ENCODE measurements around the gene DENND1A. TPM values are rescaled to one million over a fixed set of nuclear protein-coding genes. Genes with fewer than 3 reads are reported as not detected.

Gene DENND1A
- total RNA-seq, 1 experiment from 2014 or later = 42.5 TPM

- intact Hi-C loops (cut with micrococcal nuclease) = no loop called here
- POLR2A ChIA-PET = no interaction called here
Measured at GRCh38 chr9:123525424-123525823, 404.5 kb downstream of the DENND1A start.

DNA sequence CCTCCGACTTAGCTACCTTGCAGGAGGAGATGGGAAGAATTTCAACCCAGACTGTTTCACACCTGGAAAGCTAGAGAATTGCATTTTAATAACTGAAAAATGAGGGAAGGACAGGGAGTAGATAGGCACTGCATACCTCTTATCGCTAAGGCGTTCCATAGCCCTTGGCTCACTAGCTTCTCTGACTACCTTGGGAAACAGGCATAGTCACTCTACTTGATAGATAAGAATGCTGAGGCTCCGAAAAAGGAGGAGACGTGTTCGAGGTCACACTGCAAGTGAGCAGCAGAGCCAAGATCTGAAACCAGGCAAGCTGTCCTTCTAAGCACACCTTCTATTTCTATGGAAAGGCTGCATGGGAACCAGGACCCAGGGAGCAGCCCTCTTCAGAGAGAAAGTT is 405.1 kb downstream of the DENND1A start:
- TF ChIP-seq, protein P1, sequence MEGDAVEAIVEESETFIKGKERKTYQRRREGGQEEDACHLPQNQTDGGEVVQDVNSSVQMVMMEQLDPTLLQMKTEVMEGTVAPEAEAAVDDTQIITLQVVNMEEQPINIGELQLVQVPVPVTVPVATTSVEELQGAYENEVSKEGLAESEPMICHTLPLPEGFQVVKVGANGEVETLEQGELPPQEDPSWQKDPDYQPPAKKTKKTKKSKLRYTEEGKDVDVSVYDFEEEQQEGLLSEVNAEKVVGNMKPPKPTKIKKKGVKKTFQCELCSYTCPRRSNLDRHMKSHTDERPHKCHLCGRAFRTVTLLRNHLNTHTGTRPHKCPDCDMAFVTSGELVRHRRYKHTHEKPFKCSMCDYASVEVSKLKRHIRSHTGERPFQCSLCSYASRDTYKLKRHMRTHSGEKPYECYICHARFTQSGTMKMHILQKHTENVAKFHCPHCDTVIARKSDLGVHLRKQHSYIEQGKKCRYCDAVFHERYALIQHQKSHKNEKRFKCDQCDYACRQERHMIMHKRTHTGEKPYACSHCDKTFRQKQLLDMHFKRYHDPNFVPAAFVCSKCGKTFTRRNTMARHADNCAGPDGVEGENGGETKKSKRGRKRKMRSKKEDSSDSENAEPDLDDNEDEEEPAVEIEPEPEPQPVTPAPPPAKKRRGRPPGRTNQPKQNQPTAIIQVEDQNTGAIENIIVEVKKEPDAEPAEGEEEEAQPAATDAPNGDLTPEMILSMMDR (IDR thresholded peaks at IDR 0.05; ENCODE audit: unreplicated experiment) = no peak
- ChIA-PET POLR2A (no interaction called here), CTCF (interaction anchor here (0.8 kb wide), 1 partner anchor 53 kb away, joined by 3 read pairs; no protein-coding TSS in a partner anchor)
- BruUV-seq (replicated peaks) = no TSS peak
- DNase-seq (ENCODE audit: unreplicated experiment) = no peak
- Mint-ChIP-seq H3K27ac (ENCODE audit: low read depth, unreplicated experiment) (no peak overlapping the region), H3K4me3 (ENCODE audit: unreplicated experiment) (no peak overlapping the region), H3K36me3 (ENCODE audit: insufficient read depth, unreplicated experiment) (no peaks in the 10 kb centered on the region), H3K9me3 (ENCODE audit: unreplicated experiment) (peaks cover 4% of the 10 kb centered on the region), H3K4me1 (ENCODE audit: insufficient read depth, unreplicated experiment) (no peaks in the 10 kb centered on the region), H3K27me3 (ENCODE audit: insufficient read depth, unreplicated experiment) (no peaks in the 10 kb centered on the region)
- intact Hi-C loops (cut with micrococcal nuclease) = no loop called here

More at GRCh38 chr9:123525424-123525823, 404.5 kb downstream of the DENND1A start:
- Mint-ChIP-seq H3K27ac (ENCODE audit: low read depth, unreplicated experiment) (no peak overlapping the region), H3K36me3 (ENCODE audit: insufficient read depth, unreplicated experiment) (no peaks in the 10 kb centered on the region), H3K4me1 (ENCODE audit: insufficient read depth, unreplicated experiment) (no peaks in the 10 kb centered on the region), H3K27me3 (ENCODE audit: insufficient read depth, unreplicated experiment) (no peaks in the 10 kb centered on the region), H3K9me3 (ENCODE audit: unreplicated experiment) (peaks cover 8% of the 10 kb centered on the region), H3K4me3 (ENCODE audit: unreplicated experiment) (no peak overlapping the region)
- no peak for DNase-seq (ENCODE audit: unreplicated experiment)
- BruUV-seq (replicated peaks) = no TSS peak
- CTCF ChIA-PET = interaction anchor here (0.8 kb wide), 1 partner anchor 52 kb away, joined by 3 read pairs; no protein-coding TSS in a partner anchor
- TF ChIP-seq, protein P1 (IDR thresholded peaks at IDR 0.05; ENCODE audit: unreplicated experiment) = no peak

DNA sequence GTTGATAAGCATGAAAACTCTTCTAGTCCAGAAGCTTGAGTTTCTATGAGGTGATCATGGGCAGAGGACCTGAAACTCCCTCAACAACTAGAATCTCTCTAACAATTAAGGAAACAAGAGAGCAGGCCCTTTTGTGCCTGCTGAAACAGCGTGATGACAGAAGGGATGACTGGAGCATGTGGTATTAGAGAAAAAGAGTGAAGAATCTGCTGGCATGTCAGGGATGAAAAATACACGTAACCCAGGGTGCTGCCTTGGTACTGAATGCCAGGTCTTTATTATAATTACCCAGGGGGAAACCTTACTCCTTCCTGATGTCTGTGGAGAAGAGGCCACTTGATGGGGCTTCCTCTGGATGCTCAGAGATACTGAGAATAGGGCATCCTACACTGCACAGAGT is 406.1 kb downstream of the DENND1A start:
- no peaks in the 10 kb centered on the region for H3K4me1 Mint-ChIP-seq (ENCODE audit: insufficient read depth, unreplicated experiment)
- no peak overlapping the region for H3K4me3 Mint-ChIP-seq (ENCODE audit: unreplicated experiment)
- intact Hi-C loops (cut with micrococcal nuclease) = no loop called here
- CTCF ChIA-PET = no interaction called here
- TF ChIP-seq, protein P1 (IDR thresholded peaks at IDR 0.05; ENCODE audit: unreplicated experiment) = no peak
- H3K9me3 Mint-ChIP-seq (ENCODE audit: unreplicated experiment) = no peaks in the 10 kb centered on the region
- H3K27me3 Mint-ChIP-seq (ENCODE audit: insufficient read depth, unreplicated experiment) = no peaks in the 10 kb centered on the region
- POLR2A ChIA-PET = no interaction called here
- BruUV-seq (replicated peaks) = no TSS peak
- no peak overlapping the region for H3K27ac Mint-ChIP-seq (ENCODE audit: low read depth, unreplicated experiment)
- no peak for DNase-seq (ENCODE audit: unreplicated experiment)
- no peaks in the 10 kb centered on the region for H3K36me3 Mint-ChIP-seq (ENCODE audit: insufficient read depth, unreplicated experiment)

GRCh38 chr9:123523001-123523400 is 406.9 kb downstream of the DENND1A start:
- no TSS peak for BruUV-seq (replicated peaks)
- no peaks in the 10 kb centered on the region for H3K9me3 Mint-ChIP-seq (ENCODE audit: unreplicated experiment)

More at GRCh38 chr9:123523001-123523400, 406.9 kb downstream of the DENND1A start:
- intact Hi-C loops (cut with micrococcal nuclease) = no loop called here
- ChIA-PET CTCF (interaction anchor here (0.9 to 1.4 kb wide), 2 partner anchors 20 to 24 kb away, joined by 3 to 4 read pairs; no protein-coding TSS in a partner anchor), POLR2A (no interaction called here)
- H3K27me3 Mint-ChIP-seq (ENCODE audit: insufficient read depth, unreplicated experiment) = no peaks in the 10 kb centered on the region
- no peaks in the 10 kb centered on the region for H3K4me1 Mint-ChIP-seq (ENCODE audit: insufficient read depth, unreplicated experiment)
- no peaks in the 10 kb centered on the region for H3K36me3 Mint-ChIP-seq (ENCODE audit: insufficient read depth, unreplicated experiment)
- no peak overlapping the region for H3K4me3 Mint-ChIP-seq (ENCODE audit: unreplicated experiment)
- TF ChIP-seq, protein P1 (IDR thresholded peaks at IDR 0.05; ENCODE audit: unreplicated experiment) = no peak
- DNase-seq (ENCODE audit: unreplicated experiment) = no peak
- H3K27ac Mint-ChIP-seq (ENCODE audit: low read depth, unreplicated experiment) = no peak overlapping the region
